ENCODE measurements around the gene DCUN1D3. TPM values are rescaled to one million over a fixed set of nuclear protein-coding genes. Genes with fewer than 3 reads are reported as not detected.
A peak's percentile ranks its signal among the peaks of the same experiment; 100 is the strongest.
"Not testable (repeated sequence)": the region's sequence is repeated elsewhere in the genome, so short reads cannot be mapped to it uniquely, and the experiment has no call there.

Gene DCUN1D3
- total and polyA plus RNA-seq, 12 donors = 7.2 to 47.2 (median 24.5) TPM

- Histone ChIP-seq H3K27me3 (no peaks in the 10 kb centered on the region), H3K27ac (no peak overlapping the region), H3K4me3 (no peak overlapping the region), H3K4me1 (replicated peaks in 1 of 2) (no peaks in the 10 kb centered on the region), H3K9me3 (replicated peaks in 1 of 3) (no peaks in the 10 kb centered on the region), H3K36me3 (replicated peaks in 1 of 2) (no peaks in the 10 kb centered on the region)
- DNase-seq = no peak
- 78 to 93% (median 81%) methylated on average over 6 of the region's 6 CpGs for WGBS, 4 donors
- TF ChIP-seq CTCF (IDR thresholded peaks at IDR 0.05) = no peak
- TF ChIP-seq POLR2A (IDR thresholded peaks at IDR 0.05) = no peak
- intact Hi-C loops (cut with DNase I) = no loop called here
These were observed 37.6 kb upstream of the DCUN1D3 start for GRCh38 chr16:20937736-20938135.

GRCh38 chr16:20933589-20933988 lies 33.4 kb upstream of the DCUN1D3 start:
- H3K9me3 ChIP-seq (replicated peaks in 1 of 3) = no peaks in the 10 kb centered on the region
- no peak overlapping the region for H3K4me3 ChIP-seq
- no peaks in the 10 kb centered on the region for H3K4me1 ChIP-seq (replicated peaks in 1 of 2)
- TF ChIP-seq CTCF (IDR thresholded peaks at IDR 0.05) (no peak), POLR2A (IDR thresholded peaks at IDR 0.05) (no peak)
- intact Hi-C loops (cut with DNase I) = no loop called here
- H3K27me3 ChIP-seq = no peaks in the 10 kb centered on the region
- H3K27ac ChIP-seq = no peak overlapping the region
- DNase-seq = no peak
- no peaks in the 10 kb centered on the region for H3K36me3 ChIP-seq (replicated peaks in 1 of 2)

- Histone ChIP-seq H3K4me1 (replicated peaks in 1 of 2) (no peaks in the 10 kb centered on the region), H3K36me3 (replicated peaks in 1 of 2) (no peaks in the 10 kb centered on the region), H3K27me3 (no peaks in the 10 kb centered on the region), H3K27ac (peak overlapping the region in 2 of 5 donors; percentile 61 to 73), H3K9me3 (replicated peaks in 1 of 3) (no peaks in the 10 kb centered on the region), H3K4me3 (no peak overlapping the region)
- intact Hi-C loops (cut with DNase I) = no loop called here
- no peak for TF ChIP-seq CTCF (IDR thresholded peaks at IDR 0.05)
- TF ChIP-seq POLR2A (IDR thresholded peaks at IDR 0.05) = no peak
- no peak for DNase-seq
- 79 to 87% (median 86%) methylated on average over 5 of the region's 5 CpGs for WGBS, 4 donors
These were observed 31.0 kb upstream of the DCUN1D3 start for GRCh38 chr16:20931066-20931600.

- Histone ChIP-seq H3K4me3 (no peak overlapping the region), H3K36me3 (replicated peaks in 1 of 2) (no peaks in the 10 kb centered on the region), H3K4me1 (replicated peaks in 1 of 2) (no peaks in the 10 kb centered on the region), H3K27me3 (no peaks in the 10 kb centered on the region), H3K27ac (peak overlapping the region in 4 of 5 donors; percentile 8 to 73 (median 62)), H3K9me3 (replicated peaks in 1 of 3) (no peaks in the 10 kb centered on the region)
- no peak for TF ChIP-seq CTCF (IDR thresholded peaks at IDR 0.05)
- TF ChIP-seq POLR2A (IDR thresholded peaks at IDR 0.05) = no peak
- WGBS, 4 donors = 71 to 79% (median 78%) methylated on average over 1 of the region's 1 CpG
- no peak for DNase-seq
- intact Hi-C loops (cut with DNase I) = no loop called here
These were observed 30.2 kb upstream of the DCUN1D3 start for GRCh38 chr16:20930365-20930690.

- peak overlapping the region in 4 of 5 donors; percentile 8 to 73 (median 62) for H3K27ac ChIP-seq
- WGBS, 4 donors = 41 to 56% (median 55%) methylated on average over 7 to 10 of the region's 10 CpGs
- H3K27me3 ChIP-seq; H3K4me1 ChIP-seq (replicated peaks in 1 of 2); H3K4me3 ChIP-seq; intact Hi-C loops (cut with DNase I); H3K9me3 ChIP-seq (replicated peaks in 1 of 3); H3K36me3 ChIP-seq (replicated peaks in 1 of 2): not testable (repeated sequence)
- peak; percentile 37 to 84 (median 55) for DNase-seq
These were observed 29.7 kb upstream of the DCUN1D3 start for GRCh38 chr16:20929676-20930364.
